Measurements from ENCODE around the gene SYNM. TPM values are rescaled to one million over a fixed set of nuclear protein-coding genes. Genes with fewer than 3 reads are reported as not detected.

SYNM gene
- total and polyA plus RNA-seq, 2 experiments from 2014 or later, result 0.74 to 3.5 TPM

- Histone ChIP-seq H3F3A (replicated peaks; ENCODE audit: low read depth) (no peaks in the 10 kb centered on the region), H3K27ac (ENCODE audit: low read depth) (no peak overlapping the region), H4K20me1 (replicated peaks; ENCODE audit: insufficient read depth) (no peaks in the 10 kb centered on the region), H3K4me1 (ENCODE audit: insufficient read depth) (no peaks in the 10 kb centered on the region), H3K36me3 (ENCODE audit: insufficient read depth) (no peaks in the 10 kb centered on the region), H3K4me3 (no peak overlapping the region), H3K4me2 (no peak overlapping the region), H3K79me2 (replicated peaks; ENCODE audit: insufficient read depth) (no peaks in the 10 kb centered on the region), H3K9me2 (ENCODE audit: insufficient read depth) (no peaks in the 10 kb centered on the region), H3K27me3 (ENCODE audit: insufficient read depth) (no peaks in the 10 kb centered on the region), H2AFZ (no peak overlapping the region)
- no peak for DNase-seq (ENCODE audit: low spot score)
- Mint-ChIP-seq H3K4me1 (no peaks in the 10 kb centered on the region), H3K9me3 (no peaks in the 10 kb centered on the region), H3K27me3 (ENCODE audit: insufficient read depth, low read depth, poor library complexity) (no peaks in the 10 kb centered on the region), H3K4me3 (no peak overlapping the region), H3K27ac (peak overlapping the region; percentile 90), H3K36me3 (ENCODE audit: low read depth) (peaks cover 3% of the 10 kb centered on the region; the same call in 1 of the 3 replicates)
- ATAC-seq, result no peak
- TF ChIP-seq ETS1 (IDR thresholded peaks at IDR 0.05) (no peak), EZH2phosphoT487 (IDR thresholded peaks at IDR 0.05; ENCODE audit: unreplicated experiment) (no peak), ZNF114 (CRISPR knock-in tag; IDR thresholded peaks at IDR 0.05) (no peak), REST (IDR thresholded peaks at IDR 0.05; ENCODE audit: unreplicated experiment) (no peak), POLR2AphosphoS5 (IDR thresholded peaks at IDR 0.05; ENCODE audit: low read depth) (no peak), NANOG (IDR thresholded peaks at IDR 0.05; ENCODE audit: borderline replicate concordance) (no peak), ZNF331 (CRISPR knock-in tag; IDR thresholded peaks at IDR 0.05; ENCODE audit: low read depth) (no peak)
- TF ChIP-seq, protein P1, sequence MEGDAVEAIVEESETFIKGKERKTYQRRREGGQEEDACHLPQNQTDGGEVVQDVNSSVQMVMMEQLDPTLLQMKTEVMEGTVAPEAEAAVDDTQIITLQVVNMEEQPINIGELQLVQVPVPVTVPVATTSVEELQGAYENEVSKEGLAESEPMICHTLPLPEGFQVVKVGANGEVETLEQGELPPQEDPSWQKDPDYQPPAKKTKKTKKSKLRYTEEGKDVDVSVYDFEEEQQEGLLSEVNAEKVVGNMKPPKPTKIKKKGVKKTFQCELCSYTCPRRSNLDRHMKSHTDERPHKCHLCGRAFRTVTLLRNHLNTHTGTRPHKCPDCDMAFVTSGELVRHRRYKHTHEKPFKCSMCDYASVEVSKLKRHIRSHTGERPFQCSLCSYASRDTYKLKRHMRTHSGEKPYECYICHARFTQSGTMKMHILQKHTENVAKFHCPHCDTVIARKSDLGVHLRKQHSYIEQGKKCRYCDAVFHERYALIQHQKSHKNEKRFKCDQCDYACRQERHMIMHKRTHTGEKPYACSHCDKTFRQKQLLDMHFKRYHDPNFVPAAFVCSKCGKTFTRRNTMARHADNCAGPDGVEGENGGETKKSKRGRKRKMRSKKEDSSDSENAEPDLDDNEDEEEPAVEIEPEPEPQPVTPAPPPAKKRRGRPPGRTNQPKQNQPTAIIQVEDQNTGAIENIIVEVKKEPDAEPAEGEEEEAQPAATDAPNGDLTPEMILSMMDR (conservative IDR thresholded peaks at IDR 0.05; ENCODE audit: low read depth in 2 of 2), result no peak
These were observed 64.0 kb downstream of the SYNM start for GRCh38 chr15:99168601-99169580.
